H1 (cell line): ENCODE measurements around the gene CTNNBL1. TPM values are rescaled to one million over a fixed set of nuclear protein-coding genes. Genes with fewer than 3 reads are reported as not detected.

Experiments
- CTCF ChIA-PET: fragments of 300-600 bp; sonication (Branson Sonifier 250); formaldehyde crosslinking; loops from one replicate; lab custom pipeline; 2021; ENCODE audit not compliant: partially characterized antibody; lab: Charles Lee
- POLR2A ChIA-PET: fragments of 300-600 bp; sonication (Branson Sonifier 250); formaldehyde crosslinking; loops from one replicate; lab custom pipeline; 2021; ENCODE audit warnings: inconsistent platforms; ENCODE audit not compliant: partially characterized antibody; lab: Charles Lee
- DNase-seq, 2 experiments: peaks; one replicate each; pipeline versions ENCODE4 v3.0.0 to v3.0.0-alpha.2; 2010 to 2022; ENCODE audit warnings: low spot score in 2 of 2, low read depth in 1 of 2, mixed read lengths in 1 of 2
- FAIRE-seq: peaks from 2 replicates; lab custom pipeline; 2011; peaks lifted over from hg19 to GRCh38; lab: Jason Lieb, UNC
- H2AFZ ChIP-seq: 2 replicates; pipeline ENCODE4 v1.8.1; 2012; ENCODE audit warnings: low read length, inconsistent platforms
- H2AK5ac ChIP-seq: 2 replicates; pipeline ENCODE4 v1.6.1; 2013; ENCODE audit warnings: low read depth, low read length
- H2BK120ac ChIP-seq: replicated peaks from 2 replicates; pipeline ENCODE3; 2013; ENCODE audit warnings: low read depth, low read length, inconsistent platforms
- H2BK12ac ChIP-seq: 2 replicates; pipeline ENCODE4 v1.6.1; 2013; ENCODE audit warnings: low read depth, low read length
- H2BK15ac ChIP-seq: 2 replicates; pipeline ENCODE4 v1.6.1; 2013; ENCODE audit warnings: low read length
- H2BK20ac ChIP-seq: 2 replicates; pipeline ENCODE4 v1.6.1; 2013; ENCODE audit warnings: low read length
- H2BK5ac ChIP-seq: 2 replicates; pipeline ENCODE4 v1.6.1; 2013; ENCODE audit warnings: low read depth, low read length
- H3K14ac ChIP-seq: 2 replicates; pipeline ENCODE4 v1.6.1; 2013; ENCODE audit warnings: inconsistent platforms; ENCODE audit not compliant: insufficient read length
- H3K18ac ChIP-seq: 2 replicates; pipeline ENCODE4 v1.6.1; 2013; ENCODE audit warnings: low read length; ENCODE audit errors: extremely low read depth
- H3K23ac ChIP-seq: 2 replicates; pipeline ENCODE4 v1.6.1; 2013; ENCODE audit warnings: inconsistent platforms; ENCODE audit not compliant: insufficient read length
- H3K23me2 ChIP-seq: 2 replicates; pipeline ENCODE4 v1.6.1; 2013; ENCODE audit warnings: low read depth, low read length
- H3K27ac ChIP-seq: 2 replicates; pipeline ENCODE4 v1.6.1; 2011; ENCODE audit warnings: low read depth, low read length, inconsistent platforms
- H3K27me3 ChIP-seq, 4 experiments: replicated peaks in 1 of 4; 1 replicate in 1 of 4; 2 replicates in 3 of 4; pipeline versions ENCODE4 v1.6.1 to v1.8.1; 2011 to 2013; ENCODE audit warnings: low read length in 3 of 4, mild to moderate bottlenecking in 3 of 4, inconsistent platforms in 2 of 4, mixed read lengths in 2 of 4, moderate library complexity in 1 of 4; ENCODE audit not compliant: control insufficient read depth in 3 of 4, insufficient read depth in 3 of 4; ENCODE audit errors: extremely low read depth in 1 of 4
- H3K36me3 ChIP-seq, 4 experiments: 2 replicates each; pipeline versions ENCODE4 v1.6.1 to v1.8.1; 2011 to 2013; ENCODE audit warnings: mild to moderate bottlenecking in 4 of 4, low read length in 3 of 4, moderate library complexity in 2 of 4, control low read depth in 1 of 4, inconsistent platforms in 1 of 4; ENCODE audit not compliant: insufficient read depth in 4 of 4, control insufficient read depth in 2 of 4
- H3K4ac ChIP-seq: replicated peaks from 2 replicates; pipeline ENCODE3; 2013; ENCODE audit warnings: low read length, low read depth, mixed read lengths, inconsistent platforms; ENCODE audit not compliant: insufficient read length
- H3K4me1 ChIP-seq, 4 experiments: replicated peaks in 1 of 4; 1 replicate in 1 of 4; 2 replicates in 3 of 4; pipeline versions ENCODE4 v1.6.1 to v1.8.1; 2011 to 2013; ENCODE audit warnings: low read length in 3 of 4, inconsistent platforms in 2 of 4, mixed read lengths in 1 of 4; ENCODE audit not compliant: insufficient read depth in 4 of 4, control insufficient read depth in 3 of 4
- H3K4me2 ChIP-seq, 2 experiments: 2 replicates each; pipeline versions ENCODE4 v1.6.1 to v1.8.1; 2011 to 2013; ENCODE audit warnings: low read depth in 2 of 2, low read length in 2 of 2, control low read depth in 1 of 2, inconsistent platforms in 1 of 2, mild to moderate bottlenecking in 1 of 2; ENCODE audit not compliant: insufficient read depth in 1 of 2
- H3K4me3 ChIP-seq, 4 experiments: fragments of 200-600, 300-600 bp in 1 of 4; sonication (generic), shearing (Covaris generic), sonication (Bioruptor Twin) in 1 of 4; 2 replicates each; pipeline versions ENCODE4 v1.5.1 to v1.8.1; 2011 to 2016; ENCODE audit warnings: low read length in 4 of 4, low read depth in 3 of 4, control low read depth in 2 of 4, inconsistent platforms in 2 of 4, mild to moderate bottlenecking in 2 of 4, mixed read lengths in 1 of 4, moderate library complexity in 1 of 4; ENCODE audit not compliant: insufficient read depth in 2 of 4; ENCODE audit errors: extremely low read depth in 1 of 4
- H3K56ac ChIP-seq: replicated peaks from 2 replicates; pipeline ENCODE3; 2013; ENCODE audit warnings: low read depth, mild to moderate bottlenecking, mixed read lengths, low read length, inconsistent platforms; ENCODE audit not compliant: insufficient read length
- H3K79me1 ChIP-seq: 2 replicates; pipeline ENCODE4 v1.6.1; 2013; ENCODE audit warnings: low read depth, low read length, control low read depth
- H3K79me2 ChIP-seq, 2 experiments: 2 replicates each; pipeline versions ENCODE4 v1.6.1 to v1.8.1; 2012 to 2013; ENCODE audit warnings: low read length in 2 of 2, mild to moderate bottlenecking in 2 of 2, inconsistent platforms in 1 of 2; ENCODE audit not compliant: insufficient read depth in 2 of 2, control insufficient read depth in 1 of 2
- H3K9ac ChIP-seq, 4 experiments: replicated peaks in 1 of 4; 1 replicate in 1 of 4; 2 replicates in 3 of 4; pipeline versions ENCODE4 v1.6.1 to v1.8.1; 2011 to 2013; ENCODE audit warnings: low read depth in 3 of 4, low read length in 3 of 4, control low read depth in 2 of 4, mild to moderate bottlenecking in 2 of 4, moderate library complexity in 2 of 4, inconsistent platforms in 1 of 4; ENCODE audit errors: extremely low read depth in 1 of 4
- H3K9me3 ChIP-seq, 2 experiments: 2 replicates each; pipeline versions ENCODE4 v1.6.1 to v1.8.1; 2012 to 2013; ENCODE audit warnings: mild to moderate bottlenecking in 2 of 2, moderate library complexity in 2 of 2, control low read depth in 1 of 2, inconsistent platforms in 1 of 2, low read depth in 1 of 2, low read length in 1 of 2, mixed read lengths in 1 of 2; ENCODE audit not compliant: insufficient read depth in 2 of 2
- H4K20me1 ChIP-seq, 2 experiments: replicated peaks in 1 of 2; 2 replicates each; pipeline versions ENCODE3 to v1.8.1; 2011 to 2013; ENCODE audit warnings: inconsistent platforms in 2 of 2, low read length in 2 of 2, mild to moderate bottlenecking in 1 of 2; ENCODE audit not compliant: insufficient read depth in 2 of 2, control insufficient read depth in 1 of 2
- H4K5ac ChIP-seq: 2 replicates; pipeline ENCODE4 v1.6.1; 2013; ENCODE audit warnings: low read length, low read depth, mixed read lengths, inconsistent platforms; ENCODE audit not compliant: insufficient read length
- H4K8ac ChIP-seq: 2 replicates; pipeline ENCODE4 v1.8.0; 2013; ENCODE audit warnings: mild to moderate bottlenecking, moderate library complexity, low read length, inconsistent platforms; ENCODE audit not compliant: insufficient read depth; ENCODE audit errors: extremely low read depth
- H4K91ac ChIP-seq: replicated peaks from 2 replicates; pipeline ENCODE3; 2013; ENCODE audit warnings: low read length, mixed read lengths, inconsistent platforms; ENCODE audit not compliant: insufficient read length
- ASH2L ChIP-seq: fragments of 200-600, 300-600 bp; sonication (generic); IDR thresholded peaks from one replicate; pipeline ENCODE4 v1.7.1; 2017; ENCODE audit warnings: low read length
- GABPA ChIP-seq: IDR thresholded peaks from 2 replicates; pipeline ENCODE4 v1.6.1; 2011; ENCODE audit warnings: mild to moderate bottlenecking, low read length, moderate library complexity, borderline replicate concordance; ENCODE audit not compliant: insufficient read depth
- HDAC2 ChIP-seq, 2 experiments: fragments of 300-600 bp in 1 of 2; sonication (generic) in 1 of 2; IDR thresholded peaks; 2 replicates each; pipeline ENCODE4 v1.6.1; 2011 to 2012; ENCODE audit warnings: low read depth in 2 of 2, low read length in 2 of 2, mild to moderate bottlenecking in 2 of 2, moderate library complexity in 2 of 2, borderline replicate concordance in 1 of 2, inconsistent platforms in 1 of 2
- HDAC6 ChIP-seq: IDR thresholded peaks from one replicate; pipeline ENCODE4 v1.7.1; 2012; ENCODE audit warnings: low read depth, mild to moderate bottlenecking, inconsistent platforms, low read length, moderate library complexity
- KDM4A ChIP-seq: IDR thresholded peaks from one replicate; pipeline ENCODE4 v1.7.1; 2012; ENCODE audit warnings: low read depth, mild to moderate bottlenecking, moderate library complexity, low read length, inconsistent platforms; ENCODE audit not compliant: severe bottlenecking
- KDM5A ChIP-seq: fragments of 200-600 bp; IDR thresholded peaks from 2 replicates; pipeline ENCODE4 v1.7.1; 2012; ENCODE audit warnings: mild to moderate bottlenecking, low read length, inconsistent platforms, mixed read lengths
- NRF1 ChIP-seq: IDR thresholded peaks from 2 replicates; pipeline ENCODE4 v1.6.1; 2011; ENCODE audit warnings: mild to moderate bottlenecking, low read depth, low read length, improper control_type of control experiment
- RBBP5 ChIP-seq: IDR thresholded peaks from 2 replicates; pipeline ENCODE4 v1.7.1; 2012; ENCODE audit warnings: low read depth, mild to moderate bottlenecking, inconsistent platforms, low read length, moderate library complexity, borderline replicate concordance
- RNF2 ChIP-seq: fragments of 200-900, 300-1000 bp; sonication (generic); IDR thresholded peaks from 2 replicates; pipeline ENCODE4 v1.7.1; 2016; ENCODE audit warnings: borderline replicate concordance, low read depth, mild to moderate bottlenecking, antibody characterized with exemption, low read length; ENCODE audit not compliant: poor library complexity, severe bottlenecking; ENCODE audit errors: missing control alignments
- TAF7 ChIP-seq: optimal IDR thresholded peaks from 2 replicates; pipeline ENCODE3; 2011; ENCODE audit warnings: low read depth, mild to moderate bottlenecking, inconsistent platforms, low read length, moderate library complexity, borderline replicate concordance
- whole genome bisulfite sequencing, 2 experiments: shearing (Covaris generic) in 1 of 2; methylation state at CpG; one replicate each; pipeline versions ENCODE4 v1.1.6 to v1.1.7; 2013 to 2015; ENCODE audit warnings: low lambda C conversion rate in 2 of 2, mixed read lengths in 2 of 2, inconsistent platforms in 1 of 2, low coverage in 1 of 2, missing lambda C conversion rate in 1 of 2; ENCODE audit not compliant: insufficient replicate concordance in 2 of 2, insufficient coverage in 1 of 2, insufficient read length in 1 of 2; ENCODE audit errors: extremely low coverage in 1 of 2, missing lambda C conversion rate in 1 of 2; 5-methylcytosine and 5-hydroxymethylcytosine counted together
- polyA plus RNA-seq, 7 experiments: library from polyadenylated mRNA; depleted of rRNA in 3 of 7; stranded (reverse) in 5 of 7; unstranded in 2 of 7; fragments of >200 nt in 5 of 7; fragments of 200-250 nt in 2 of 7; gene quantifications; 1 replicate in 5 of 7; 2 replicates in 1 of 7; 4 replicates in 1 of 7; pipeline versions ENCODE4 v1.2.1 to v1.2.3, GENCODE V29; 2011 to 2013; ENCODE audit warnings: missing spikeins in 2 of 7, mixed read lengths in 2 of 7
- total RNA-seq: library from RNA; stranded (reverse); fragmentation: NEBNext Ultra II Directional; extraction: Animal tissue kit (Norgen Biotek cat#: 25700); gene quantifications from 2 replicates; pipeline ENCODE4 v1.2.1, GENCODE V29; 2021
- TF ChIP-seq, protein P1 (sequence below): IDR thresholded peaks from 2 replicates; pipeline ENCODE4 v1.6.1; 2012; ENCODE audit warnings: inconsistent platforms
- TF ChIP-seq, protein P2 (sequence below): IDR thresholded peaks from 2 replicates; pipeline ENCODE4 v1.6.1; 2011; ENCODE audit warnings: low read depth, mild to moderate bottlenecking, low read length; ENCODE audit not compliant: insufficient read depth

The CTNNBL1 gene
- total and polyA plus RNA-seq, 2 of the 8 experiments (the other 6 are each of a cell fraction or from before 2014, with no cell fraction given): 19.6 to 81.6 TPM

DNA sequence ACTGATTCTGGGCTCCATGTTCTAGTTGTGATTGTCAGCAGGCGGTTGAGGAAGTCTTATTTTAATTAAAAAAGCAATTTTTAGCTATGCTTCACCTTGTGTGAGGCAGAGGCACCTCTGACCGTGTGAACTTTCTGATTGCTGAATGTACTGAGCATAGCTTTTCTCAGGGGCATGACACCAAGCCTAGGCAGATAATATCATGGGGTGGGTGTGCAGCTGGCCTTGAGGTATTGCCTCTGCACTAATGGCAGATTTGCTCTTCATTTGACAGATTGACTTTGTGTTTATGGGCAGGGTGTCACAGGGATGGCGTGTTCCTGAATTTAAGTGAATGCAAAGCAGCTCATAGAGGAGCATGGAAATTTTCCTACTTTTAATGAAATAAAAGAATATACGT lies 19.6 kb downstream of the CTNNBL1 start:
- Histone ChIP-seq H3K79me2 (peaks cover 0 to 21% of the 10 kb centered on the region in 2 experiments; a peak in 2 of 4 replicates), H2AK5ac (no peak overlapping the region), H2BK120ac (no peak overlapping the region), H3K9ac (no peak overlapping the region), H3K79me1 (no peaks in the 10 kb centered on the region; the same call in 1 of the 2 replicates), H3K4me3 (no peak overlapping the region), H2AFZ (no peak overlapping the region), H3K36me3 (no peaks in the 10 kb centered on the region), H4K5ac (no peak overlapping the region), H3K56ac (no peak overlapping the region), H2BK20ac (no peak overlapping the region), H2BK5ac (no peak overlapping the region), H4K91ac (no peak overlapping the region), H3K14ac (no peak overlapping the region), H3K4ac (no peak overlapping the region), H3K18ac (no peak overlapping the region), H2BK12ac (no peak overlapping the region), H3K23ac (no peak overlapping the region), H3K27me3 (no peaks in the 10 kb centered on the region), H4K20me1 (no peaks in the 10 kb centered on the region), H3K4me2 (no peak overlapping the region), H3K27ac (no peak overlapping the region), H4K8ac (no peak overlapping the region), H3K4me1 (0 out of 7 replicates have a peak, but pooled peaks cover 0 to 5% (median 0%) of the 10 kb centered on the region in 4 experiments), H2BK15ac (no peak overlapping the region), H3K9me3 (no peaks in the 10 kb centered on the region), H3K23me2 (no peaks in the 10 kb centered on the region)
- ChIA-PET POLR2A (interaction anchor here (0.7 kb wide), 1 partner anchor 14 kb away, joined by 3 read pairs; no protein-coding TSS in a partner anchor), CTCF (interaction anchor here (0.6 to 1.1 kb wide), 2 partner anchors 83 to 267 kb away, joined by 3 to 4 read pairs; no protein-coding TSS in a partner anchor)
- DNase-seq (no peak), FAIRE-seq (no peak)
- 85% methylated on average over 4 of the region's 4 CpGs; no CpG with 5 or more reads in 1 of the 2 experiments for WGBS, 2 experiments
- TF ChIP-seq, protein P1, sequence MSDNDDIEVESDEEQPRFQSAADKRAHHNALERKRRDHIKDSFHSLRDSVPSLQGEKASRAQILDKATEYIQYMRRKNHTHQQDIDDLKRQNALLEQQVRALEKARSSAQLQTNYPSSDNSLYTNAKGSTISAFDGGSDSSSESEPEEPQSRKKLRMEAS: no peak
- TF ChIP-seq KDM4A (no peak), HDAC2 (IDR thresholded peaks at IDR 0.05; ENCODE audit: borderline replicate concordance in 1 of 2, low read depth in 2 of 2, low read length in 2 of 2) (no peak), ASH2L (no peak), HDAC6 (no peak), RBBP5 (no peak), TAF7 (no peak), RNF2 (no peak), KDM5A (no peak), GABPA (no peak), NRF1 (no peak)
- TF ChIP-seq, protein P2, sequence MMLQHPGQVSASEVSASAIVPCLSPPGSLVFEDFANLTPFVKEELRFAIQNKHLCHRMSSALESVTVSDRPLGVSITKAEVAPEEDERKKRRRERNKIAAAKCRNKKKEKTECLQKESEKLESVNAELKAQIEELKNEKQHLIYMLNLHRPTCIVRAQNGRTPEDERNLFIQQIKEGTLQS: no peak
